Transverse colon (tissue), 4 donors: ENCODE data around the gene PTPRD.

ENCODE experiments used
- CTCF ChIP-seq, 5 experiments: fragments of 200-600 bp in 3 of 5; fragments of 450-650 bp in 2 of 5; sonication (generic) in 3 of 5; IDR thresholded peaks; 1 replicate in 2 of 5; 2 replicates in 3 of 5; pipeline ENCODE4 v1.5.1; 2016 to 2017; ENCODE audit warnings: antibody characterized with exemption in 5 of 5, inconsistent platforms in 3 of 5, mild to moderate bottlenecking in 2 of 5, moderate library complexity in 1 of 5
- POLR2A ChIP-seq: fragments of 450-650 bp; IDR thresholded peaks from one replicate; pipeline ENCODE4 v1.6.1; 2016; ENCODE audit warnings: antibody characterized with exemption, mild to moderate bottlenecking, moderate library complexity
- POLR2AphosphoS5 ChIP-seq, 3 donors: sonication (generic); formaldehyde crosslinking; IDR thresholded peaks; one replicate each; pipeline ENCODE4 v1.6.1; 2016; ENCODE audit warnings: antibody characterized with exemption in 3 of 3

DNA sequence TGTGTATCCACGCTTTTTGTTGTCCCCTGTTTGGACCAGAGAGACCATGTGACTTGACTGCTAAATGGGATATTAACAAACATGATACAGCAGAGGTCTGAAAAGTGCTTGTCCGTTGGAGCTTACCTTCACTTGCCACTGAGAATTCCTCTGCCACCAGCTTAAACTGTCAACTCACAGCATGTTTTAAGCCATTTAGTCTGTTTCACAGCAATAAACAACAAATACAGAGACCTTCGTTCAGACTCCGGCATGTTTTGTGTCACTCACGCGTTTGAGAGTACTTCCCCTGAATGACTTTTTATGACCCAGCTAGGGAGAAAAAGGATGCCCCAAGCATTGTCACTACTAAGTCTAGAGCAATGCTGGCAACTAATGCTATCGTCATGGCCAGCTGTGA is 173.8 kb downstream of the PTPRD start:
- no peak for TF ChIP-seq CTCF (IDR thresholded peaks at IDR 0.05)
- TF ChIP-seq POLR2A: no peak
- no peak for TF ChIP-seq POLR2AphosphoS5 (IDR thresholded peaks at IDR 0.05)
